ENCODE measurements around the gene CYBC1.

Gene CYBC1

DNA sequence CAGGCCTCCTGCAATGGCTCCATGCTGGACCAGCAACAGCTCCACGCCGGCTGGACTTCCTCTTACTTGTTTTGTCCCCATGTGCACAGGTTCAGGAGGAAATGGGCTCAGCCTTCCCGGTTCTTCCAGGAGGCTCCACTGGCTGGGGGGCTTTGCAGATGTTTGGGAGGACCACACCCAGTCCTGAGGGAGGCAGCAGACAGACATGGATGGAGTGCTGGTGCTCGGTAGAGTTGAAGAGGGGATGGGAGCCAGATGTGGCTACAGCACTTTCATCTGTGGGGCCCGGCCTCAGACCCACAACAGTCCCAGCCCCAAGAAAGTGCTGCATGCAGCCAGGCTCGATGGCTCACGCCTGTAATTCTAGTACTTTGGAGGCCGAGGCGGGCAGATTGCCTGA is 29.8 kb upstream of the CYBC1 start:
- in situ Hi-C loops (cut with MboI; ENCODE audit: low pct_unique_long_range_greater_than_20kb, low sequenced_read_pairs, unreplicated experiment): no loop called here
- DNase-seq (ENCODE audit: low spot score): no peak
- TF ChIP-seq, protein P1, sequence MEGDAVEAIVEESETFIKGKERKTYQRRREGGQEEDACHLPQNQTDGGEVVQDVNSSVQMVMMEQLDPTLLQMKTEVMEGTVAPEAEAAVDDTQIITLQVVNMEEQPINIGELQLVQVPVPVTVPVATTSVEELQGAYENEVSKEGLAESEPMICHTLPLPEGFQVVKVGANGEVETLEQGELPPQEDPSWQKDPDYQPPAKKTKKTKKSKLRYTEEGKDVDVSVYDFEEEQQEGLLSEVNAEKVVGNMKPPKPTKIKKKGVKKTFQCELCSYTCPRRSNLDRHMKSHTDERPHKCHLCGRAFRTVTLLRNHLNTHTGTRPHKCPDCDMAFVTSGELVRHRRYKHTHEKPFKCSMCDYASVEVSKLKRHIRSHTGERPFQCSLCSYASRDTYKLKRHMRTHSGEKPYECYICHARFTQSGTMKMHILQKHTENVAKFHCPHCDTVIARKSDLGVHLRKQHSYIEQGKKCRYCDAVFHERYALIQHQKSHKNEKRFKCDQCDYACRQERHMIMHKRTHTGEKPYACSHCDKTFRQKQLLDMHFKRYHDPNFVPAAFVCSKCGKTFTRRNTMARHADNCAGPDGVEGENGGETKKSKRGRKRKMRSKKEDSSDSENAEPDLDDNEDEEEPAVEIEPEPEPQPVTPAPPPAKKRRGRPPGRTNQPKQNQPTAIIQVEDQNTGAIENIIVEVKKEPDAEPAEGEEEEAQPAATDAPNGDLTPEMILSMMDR (IDR thresholded peaks at IDR 0.05; ENCODE audit: extremely low read depth, insufficient read depth, missing control alignments): no peak

DNA sequence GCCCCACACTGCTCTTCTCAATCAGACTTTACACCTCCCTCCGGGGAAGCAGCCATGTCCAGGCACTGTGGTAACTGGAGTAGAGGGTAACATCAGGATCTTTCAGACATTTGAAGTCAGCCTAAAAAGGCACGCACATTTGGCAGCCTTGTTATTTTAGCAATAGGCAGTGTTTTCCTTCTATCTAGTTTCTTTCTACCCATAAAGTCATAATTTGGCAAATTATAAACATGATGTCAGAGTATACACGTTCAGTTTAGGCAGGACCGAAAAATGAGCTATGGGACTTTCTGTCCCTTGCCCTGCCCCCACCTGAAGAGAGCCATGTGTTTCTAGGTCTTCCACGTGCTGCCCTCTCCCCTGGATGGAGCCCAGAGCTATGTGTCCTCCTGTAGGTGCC is 29.1 kb upstream of the CYBC1 start:
- DNase-seq (ENCODE audit: low spot score): no peak
- in situ Hi-C loops (cut with MboI; ENCODE audit: low pct_unique_long_range_greater_than_20kb, low sequenced_read_pairs, unreplicated experiment): no loop called here
- TF ChIP-seq, protein P1 (IDR thresholded peaks at IDR 0.05; ENCODE audit: extremely low read depth, insufficient read depth, missing control alignments): no peak

DNA sequence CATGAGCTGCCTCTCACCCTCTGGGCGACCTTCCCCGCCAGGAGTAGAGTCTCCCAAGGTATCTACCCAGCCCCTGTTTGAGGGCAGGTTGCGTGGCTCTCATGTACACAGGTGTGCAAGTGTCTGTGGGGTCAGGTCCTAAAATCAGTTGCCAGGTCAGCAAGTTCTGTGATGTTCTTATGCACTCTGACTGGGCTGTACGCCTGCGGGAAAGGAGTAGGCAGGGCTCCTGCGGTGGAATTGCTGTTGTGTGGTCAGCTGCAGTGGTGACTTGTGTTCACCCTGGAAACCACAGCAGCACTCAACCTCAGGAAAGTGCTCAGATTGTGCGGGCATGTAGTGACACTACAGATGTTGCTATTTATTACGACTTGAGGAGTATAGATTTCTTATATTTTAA is 27.4 kb upstream of the CYBC1 start:
- in situ Hi-C loops (cut with MboI; ENCODE audit: low pct_unique_long_range_greater_than_20kb, low sequenced_read_pairs, unreplicated experiment): no loop called here
- DNase-seq (ENCODE audit: low spot score): no peak
- TF ChIP-seq, protein P1 (IDR thresholded peaks at IDR 0.05; ENCODE audit: extremely low read depth, insufficient read depth, missing control alignments): no peak

DNA sequence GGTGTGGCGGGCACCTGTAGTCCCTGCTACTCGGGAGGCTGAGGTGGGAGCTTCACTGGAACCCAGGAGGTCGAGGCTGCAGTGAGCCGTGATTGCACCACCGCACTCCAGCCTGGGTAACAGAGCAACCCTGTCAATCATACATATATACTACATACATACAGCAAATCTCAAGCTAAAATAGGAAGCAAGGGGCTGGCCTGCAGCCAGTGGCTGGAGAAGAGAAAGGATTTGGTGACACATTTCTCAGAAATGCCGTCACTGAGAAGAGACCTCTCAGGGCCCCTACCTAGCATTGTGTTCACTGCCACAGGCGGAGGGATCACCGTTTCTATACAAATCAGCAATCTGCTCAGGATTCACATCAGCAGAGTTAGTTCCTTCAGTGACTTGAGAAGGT is 24.9 kb upstream of the CYBC1 start:
- in situ Hi-C loops (cut with MboI; ENCODE audit: low pct_unique_long_range_greater_than_20kb, low sequenced_read_pairs, unreplicated experiment): no loop called here
- TF ChIP-seq, protein P1 (IDR thresholded peaks at IDR 0.05; ENCODE audit: extremely low read depth, insufficient read depth, missing control alignments): no peak
- no peak for DNase-seq (ENCODE audit: low spot score)

DNA sequence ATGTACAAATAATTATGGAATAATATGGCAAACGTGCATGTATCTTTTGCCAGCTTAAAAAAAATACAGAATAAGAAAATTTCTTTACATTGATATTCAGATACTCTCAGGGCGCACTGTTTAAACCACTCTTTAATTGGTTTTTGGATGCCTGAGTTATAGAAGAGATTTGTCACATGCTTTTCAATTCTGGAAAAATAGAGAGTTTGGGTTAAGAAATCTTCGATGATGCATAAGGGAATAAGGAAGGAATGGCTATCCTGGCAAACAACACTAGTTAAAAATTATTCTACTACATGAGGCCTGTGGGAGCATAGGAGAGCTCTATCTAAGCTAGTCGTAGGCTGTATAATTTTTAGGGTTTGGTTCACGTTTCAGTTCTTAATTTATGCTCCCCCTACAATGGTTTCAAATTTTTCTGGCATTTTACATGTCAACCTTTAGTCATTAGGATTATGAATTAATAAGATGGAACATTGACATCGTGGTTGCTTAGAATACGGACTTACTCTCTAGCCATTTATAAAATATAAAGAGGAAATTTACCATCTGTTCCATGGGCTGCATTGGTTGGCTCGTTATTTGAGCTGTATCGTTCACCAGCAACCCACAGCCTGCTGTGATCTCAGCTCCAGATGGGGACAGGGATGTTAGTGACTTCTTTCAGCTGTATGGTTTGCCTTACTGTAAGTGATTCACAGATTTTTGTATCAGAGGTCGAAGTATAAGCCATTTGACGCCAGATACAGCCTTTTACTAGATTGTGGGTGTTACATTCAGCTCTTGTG is 23.9 kb upstream of the CYBC1 start:
- TF ChIP-seq, protein P1 (IDR thresholded peaks at IDR 0.05; ENCODE audit: extremely low read depth, insufficient read depth, missing control alignments): no peak
- in situ Hi-C loops (cut with MboI; ENCODE audit: low pct_unique_long_range_greater_than_20kb, low sequenced_read_pairs, unreplicated experiment): no loop called here
- no peak for DNase-seq (ENCODE audit: low spot score)

DNA sequence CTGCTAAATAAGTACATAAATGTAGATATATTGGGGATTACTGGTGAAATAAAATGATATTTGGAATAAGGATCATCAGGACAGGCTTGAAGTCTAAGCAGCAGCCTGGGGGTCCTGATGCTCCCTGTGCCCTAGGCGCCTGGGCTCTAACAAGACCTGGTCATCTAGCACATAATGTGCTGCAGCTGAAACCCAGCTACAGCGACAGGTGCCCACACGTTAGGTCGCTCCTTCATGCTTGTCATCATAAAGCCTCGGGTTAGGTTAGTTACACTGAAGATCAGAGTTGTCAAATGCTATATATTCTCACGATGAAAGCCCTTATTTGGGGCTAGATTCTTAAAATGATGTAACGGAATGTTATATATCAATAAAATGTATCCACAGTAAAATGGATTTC is 19.5 kb upstream of the CYBC1 start:
- in situ Hi-C loops (cut with MboI; ENCODE audit: low pct_unique_long_range_greater_than_20kb, low sequenced_read_pairs, unreplicated experiment): no loop called here
- no peak for DNase-seq (ENCODE audit: low spot score)
- TF ChIP-seq, protein P1 (IDR thresholded peaks at IDR 0.05; ENCODE audit: extremely low read depth, insufficient read depth, missing control alignments): no peak
